IPS DF 6.9 (cell line): ENCODE data around the gene PC.
"Not testable (repeated sequence)": the region's sequence is repeated elsewhere in the genome, so short reads cannot be mapped to it uniquely, and the experiment has no call there.

Experiments
- DNase-seq: peaks from one replicate; pipeline ENCODE4 v3.0.0-alpha.2; 2013; ENCODE audit warnings: low read depth, low spot score
- H3K27ac ChIP-seq: one replicate; pipeline ENCODE4 v1.5.1; 2013; ENCODE audit warnings: low read length, control low read depth
- H3K27me3 ChIP-seq: 2 replicates; pipeline ENCODE4 v1.6.1; 2013; ENCODE audit warnings: mild to moderate bottlenecking, low read length; ENCODE audit not compliant: control insufficient read depth, insufficient read depth
- H3K36me3 ChIP-seq: 2 replicates; pipeline ENCODE4 v1.6.1; 2013; ENCODE audit warnings: low read length; ENCODE audit not compliant: control insufficient read depth, insufficient read depth
- H3K4me1 ChIP-seq: 2 replicates; pipeline ENCODE4 v1.6.1; 2013; ENCODE audit warnings: low read length; ENCODE audit not compliant: control insufficient read depth, insufficient read depth
- H3K4me3 ChIP-seq: 2 replicates; pipeline ENCODE4 v1.5.1; 2013; ENCODE audit warnings: mild to moderate bottlenecking, low read length
- H3K9me3 ChIP-seq: 2 replicates; pipeline ENCODE4 v1.6.1; 2013; ENCODE audit warnings: low read length, inconsistent platforms; ENCODE audit not compliant: control insufficient read depth, insufficient read depth
- WGBS: extraction: QIAGEN DNeasy Blood & Tissue Kit; methylation state at CpG from one replicate; pipeline ENCODE4 v1.1.7; 2013; ENCODE audit warnings: mixed read lengths, missing lambda C conversion rate; ENCODE audit not compliant: insufficient read length, insufficient coverage; 5-methylcytosine and 5-hydroxymethylcytosine counted together

The PC gene

DNA sequence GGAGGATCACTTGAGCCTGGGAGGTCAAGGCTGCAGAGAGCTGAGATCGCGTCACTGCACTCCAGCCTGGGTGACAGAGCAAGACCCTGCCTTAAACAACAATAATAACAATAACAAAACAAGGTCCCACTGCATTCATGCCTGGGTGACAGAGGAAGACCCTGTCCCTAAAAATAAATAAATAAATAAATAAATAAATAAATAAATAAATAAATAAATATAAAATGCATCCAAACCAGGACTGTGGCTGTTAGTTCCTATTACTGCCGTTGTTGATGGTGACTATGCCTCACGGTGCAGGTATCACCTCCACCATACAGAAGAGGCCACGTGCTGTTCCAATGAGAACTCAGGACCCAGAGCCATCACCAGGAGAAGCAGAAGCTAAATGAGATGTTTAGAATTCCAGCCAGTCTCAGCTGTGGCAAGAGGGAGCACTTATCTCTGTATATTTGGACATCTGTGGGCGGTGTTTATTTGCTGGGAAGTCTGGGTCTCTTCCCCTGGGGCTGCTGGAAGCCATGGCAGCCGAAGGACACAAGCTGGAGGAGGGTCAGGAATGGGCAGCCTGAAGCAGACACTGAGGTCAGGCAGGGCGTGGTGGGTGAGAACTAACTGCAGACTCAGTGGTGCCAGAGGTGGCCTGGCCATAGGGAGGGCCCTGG lies 38.6 kb upstream of the PC start:
- Histone ChIP-seq H3K4me1 (no peaks in the 10 kb centered on the region), H3K4me3 (no peak overlapping the region), H3K9me3 (no peaks in the 10 kb centered on the region), H3K27ac (no peak overlapping the region), H3K27me3 (no peaks in the 10 kb centered on the region), H3K36me3 (no peaks in the 10 kb centered on the region)
- WGBS, result no CpG with 5 or more reads among the region's 8 CpGs
- no peak for DNase-seq

DNA sequence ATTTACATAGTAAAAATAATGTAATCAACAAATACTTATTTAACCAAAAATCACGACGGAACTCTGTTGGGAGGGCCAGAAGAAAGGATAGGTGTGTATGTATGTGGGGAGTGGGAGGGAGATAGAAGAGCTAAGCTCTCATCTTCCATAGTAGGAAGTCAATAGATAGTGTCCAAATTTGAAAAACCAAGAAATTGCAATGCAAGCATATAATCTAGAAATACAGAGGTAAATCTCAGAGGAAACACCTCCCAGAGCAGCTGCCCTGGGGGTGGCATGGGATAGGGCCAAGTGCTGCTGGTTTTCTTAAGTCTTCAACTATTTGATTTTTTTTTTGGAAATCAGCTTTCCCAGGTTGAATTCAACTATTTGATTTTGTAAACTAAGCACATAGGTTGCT lies 33.9 kb upstream of the PC start:
- Histone ChIP-seq H3K9me3 (no peaks in the 10 kb centered on the region), H3K27me3 (no peaks in the 10 kb centered on the region), H3K4me3 (no peak overlapping the region), H3K4me1 (0 out of 2 replicates have a peak, but pooled peaks cover 1% of the 10 kb centered on the region), H3K36me3 (no peaks in the 10 kb centered on the region), H3K27ac (no peak overlapping the region)
- DNase-seq, result no peak
- no CpG with 5 or more reads among the region's 2 CpGs for WGBS

DNA sequence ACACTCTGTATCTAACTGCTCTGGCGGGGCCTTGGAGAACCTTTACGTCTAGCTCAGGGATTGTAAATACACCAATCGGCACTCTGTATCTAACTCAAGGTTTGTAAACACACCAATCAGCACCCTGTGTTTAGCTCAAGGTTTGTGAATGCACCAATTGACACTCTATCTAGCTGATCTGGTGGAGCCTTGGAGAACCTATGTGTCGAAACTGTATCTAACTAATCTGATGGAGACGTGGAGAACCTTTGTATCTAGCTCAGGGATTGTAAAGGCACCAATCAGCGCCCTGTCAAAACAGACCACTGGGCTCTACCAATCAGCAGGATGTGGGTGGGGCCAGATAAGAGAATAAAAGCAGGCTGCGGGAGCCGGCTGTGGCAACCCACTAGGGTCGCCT lies 31.2 kb upstream of the PC start:
- not testable (repeated sequence) for H3K27me3 ChIP-seq, H3K36me3 ChIP-seq, H3K27ac ChIP-seq, H3K9me3 ChIP-seq, DNase-seq, H3K4me1 ChIP-seq, H3K4me3 ChIP-seq
- WGBS, result no CpG with 5 or more reads among the region's 9 CpGs

DNA sequence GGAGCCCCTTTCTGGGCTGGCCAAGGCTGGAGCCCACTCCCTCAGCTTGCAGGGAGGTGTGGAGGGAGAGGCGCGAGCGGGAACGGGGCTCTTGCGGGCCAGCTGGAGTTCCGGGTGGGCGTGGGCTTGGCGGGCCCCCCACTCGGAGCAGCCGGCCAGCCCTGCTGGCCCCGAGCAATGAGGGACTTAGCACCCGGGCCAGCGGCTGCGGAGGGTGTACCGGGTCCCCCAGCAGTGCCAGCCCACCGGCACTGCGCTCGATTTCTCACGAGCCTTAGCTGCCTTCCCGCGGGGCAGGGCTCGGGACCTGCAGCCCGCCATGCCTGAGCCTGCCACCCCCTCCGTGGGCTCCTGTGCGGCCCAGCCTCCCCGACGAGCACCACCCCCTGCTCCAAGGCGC lies 30.6 kb upstream of the PC start:
- WGBS, result no CpG with 5 or more reads among the region's 28 CpGs
- H3K27ac ChIP-seq, H3K4me1 ChIP-seq, H3K27me3 ChIP-seq, DNase-seq, H3K4me3 ChIP-seq, H3K9me3 ChIP-seq, H3K36me3 ChIP-seq: not testable (repeated sequence)

DNA sequence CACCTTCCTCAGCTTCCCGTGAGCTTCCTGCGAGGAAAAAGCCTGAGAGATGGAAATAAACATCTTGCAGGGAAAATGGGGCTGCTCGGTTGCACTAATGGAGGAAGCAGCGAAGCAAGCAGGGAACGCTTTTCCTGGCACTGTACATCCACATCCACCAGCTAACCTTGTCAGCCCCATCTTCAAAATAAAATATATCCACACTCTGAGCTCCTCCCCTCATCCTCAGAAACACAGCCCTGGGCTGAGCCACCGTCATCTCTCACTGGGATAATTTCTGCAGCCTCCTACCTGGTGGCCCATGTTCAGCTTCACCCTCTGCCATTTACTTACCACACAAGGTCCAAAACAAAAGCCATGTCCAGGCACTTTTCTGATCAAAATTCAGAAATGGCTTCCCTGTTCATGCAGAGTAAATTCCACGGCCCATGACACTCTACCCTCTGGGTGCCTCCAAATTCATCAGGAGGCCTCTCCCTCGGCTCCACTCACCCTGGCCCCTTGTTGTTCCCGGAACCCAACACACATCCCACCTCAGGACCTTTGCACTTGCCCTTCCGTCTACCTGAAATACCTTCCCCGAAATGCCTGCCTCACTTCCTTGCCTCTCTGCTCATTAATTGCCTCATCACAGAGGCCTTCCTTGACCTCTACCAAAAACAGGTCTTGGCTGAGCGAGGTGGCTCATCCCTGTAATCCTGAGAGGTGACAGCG lies 29.9 kb upstream of the PC start:
- no CpG with 5 or more reads among the region's 13 CpGs for WGBS
- H3K4me1 ChIP-seq, result 0 out of 2 replicates have a peak, but pooled peaks cover 1% of the 10 kb centered on the region
- no peaks in the 10 kb centered on the region for H3K36me3 ChIP-seq
- H3K4me3 ChIP-seq, result no peak overlapping the region
- no peak for DNase-seq
- H3K27me3 ChIP-seq, result no peaks in the 10 kb centered on the region
- no peak overlapping the region for H3K27ac ChIP-seq
- no peaks in the 10 kb centered on the region for H3K9me3 ChIP-seq

DNA sequence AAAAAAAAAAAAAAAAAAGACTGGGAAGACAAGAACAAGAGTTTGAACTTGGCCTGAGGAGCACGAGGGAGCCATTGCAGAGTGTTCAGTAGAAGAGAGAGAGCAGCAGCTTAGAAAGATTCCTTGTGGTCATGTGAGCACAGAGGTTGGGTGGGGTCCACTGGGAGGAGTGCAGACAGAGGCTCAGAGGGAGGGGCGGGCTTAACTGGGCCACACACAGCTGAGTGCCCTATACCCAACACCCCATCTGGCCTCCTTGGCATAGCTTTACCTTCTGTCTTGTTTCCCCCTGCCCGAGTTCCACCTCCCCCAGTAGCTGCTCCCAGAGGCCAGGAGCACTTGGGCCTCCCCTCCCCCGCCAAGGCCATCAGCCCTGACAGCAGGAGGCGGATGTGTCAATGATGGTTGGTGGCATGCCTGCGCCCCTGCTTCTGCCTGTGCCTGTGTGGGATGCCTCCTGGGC lies 29.0 kb upstream of the PC start:
- Histone ChIP-seq H3K36me3 (no peaks in the 10 kb centered on the region), H3K27me3 (no peaks in the 10 kb centered on the region), H3K4me1 (0 out of 2 replicates have a peak, but pooled peaks cover 1% of the 10 kb centered on the region), H3K9me3 (no peaks in the 10 kb centered on the region), H3K4me3 (no peak overlapping the region), H3K27ac (no peak overlapping the region)
- WGBS, result no CpG with 5 or more reads among the region's 6 CpGs
- DNase-seq, result no peak

DNA sequence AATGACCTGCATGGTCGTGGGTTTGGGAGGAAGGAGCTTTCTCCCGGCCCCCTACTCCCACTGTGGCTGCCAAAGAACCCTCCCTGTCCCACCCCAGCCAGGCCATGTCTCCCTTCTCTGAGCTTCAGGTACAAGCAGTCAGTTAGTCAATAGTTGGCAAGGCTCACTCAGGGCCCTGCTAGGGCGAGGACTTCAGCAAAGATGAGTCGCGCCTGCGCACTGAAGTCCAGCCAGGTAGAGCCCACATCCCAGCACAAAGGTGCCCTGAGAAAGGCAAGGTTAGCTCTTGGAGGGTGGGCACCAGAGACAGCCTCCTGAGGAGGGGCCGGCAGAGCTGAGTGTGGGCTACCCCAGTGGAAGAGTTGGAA lies 28.0 kb upstream of the PC start:
- no CpG with 5 or more reads among the region's 7 CpGs for WGBS
- Histone ChIP-seq H3K27me3 (no peaks in the 10 kb centered on the region), H3K4me1 (0 out of 2 replicates have a peak, but pooled peaks cover 1% of the 10 kb centered on the region), H3K4me3 (no peak overlapping the region), H3K27ac (no peak overlapping the region), H3K9me3 (no peaks in the 10 kb centered on the region), H3K36me3 (no peaks in the 10 kb centered on the region)
- no peak for DNase-seq

DNA sequence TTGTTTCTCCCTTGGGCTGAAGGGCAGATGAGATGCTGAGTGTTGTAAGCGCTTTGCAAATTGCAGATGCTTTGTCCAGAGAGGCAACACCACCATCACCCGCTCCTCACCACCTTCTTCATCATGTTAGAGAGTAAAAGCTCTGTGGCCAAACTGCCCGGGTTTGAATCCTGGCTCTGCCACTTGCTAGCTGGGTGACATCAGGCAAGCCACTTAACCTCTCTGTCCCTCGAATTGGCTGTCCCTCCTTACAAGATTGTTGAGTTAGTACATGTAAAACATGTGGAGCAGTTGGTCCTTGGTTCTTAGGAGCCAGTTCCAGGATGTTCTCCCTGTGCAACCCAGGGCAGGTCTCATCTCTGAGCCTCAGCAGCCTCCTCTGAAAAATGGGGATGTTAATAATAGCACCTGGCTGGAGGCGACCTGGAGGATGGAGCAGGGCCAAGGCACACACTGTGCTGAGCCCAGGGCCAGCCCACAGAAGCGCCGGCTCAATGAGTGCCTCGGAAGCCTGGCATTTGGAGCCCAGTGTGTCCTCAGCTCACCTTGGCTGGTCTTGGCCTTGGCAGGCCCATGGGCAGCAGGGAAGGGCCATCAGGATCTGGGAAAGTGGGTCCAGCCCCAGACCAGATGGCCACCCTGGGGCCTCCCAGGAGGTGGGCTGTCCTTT lies 27.5 kb upstream of the PC start:
- WGBS, result no CpG with 5 or more reads among the region's 8 CpGs
- no peaks in the 10 kb centered on the region for H3K36me3 ChIP-seq
- no peak overlapping the region for H3K27ac ChIP-seq
- H3K27me3 ChIP-seq, result no peaks in the 10 kb centered on the region
- 0 out of 2 replicates have a peak, but pooled peaks cover 1% of the 10 kb centered on the region for H3K4me1 ChIP-seq
- no peak overlapping the region for H3K4me3 ChIP-seq
- no peaks in the 10 kb centered on the region for H3K9me3 ChIP-seq
- no peak for DNase-seq

DNA sequence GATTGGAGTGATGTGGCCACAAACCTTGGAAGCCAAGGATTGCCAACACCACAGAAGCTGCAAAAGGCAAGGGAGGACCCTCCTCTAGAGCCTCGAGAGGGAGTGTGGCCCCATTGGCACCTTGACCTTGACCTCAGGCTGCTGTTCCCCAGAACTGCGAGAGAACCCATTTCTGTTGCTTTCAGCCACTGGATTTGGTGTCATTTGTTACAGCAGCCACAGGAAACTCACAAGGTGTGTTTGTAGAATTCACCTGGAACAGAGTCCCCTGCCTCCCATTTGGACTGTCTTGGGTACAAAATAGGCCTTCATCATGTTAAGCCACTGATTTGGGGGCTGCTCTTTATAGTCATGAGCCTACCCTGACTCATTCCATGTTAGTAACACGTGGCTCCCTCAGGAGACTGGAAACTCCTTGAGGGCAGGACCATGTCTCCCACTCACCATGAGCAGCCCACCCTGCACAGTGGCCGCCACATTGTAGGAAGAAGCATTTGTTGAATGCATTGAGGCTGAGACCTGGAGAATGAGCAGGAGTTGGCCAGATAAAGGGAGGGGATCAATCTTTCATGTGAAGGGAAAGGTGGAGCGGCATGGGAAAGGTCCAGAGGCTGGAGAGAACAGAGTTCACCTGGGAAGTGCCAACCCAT lies 25.2 kb upstream of the PC start:
- no peaks in the 10 kb centered on the region for H3K36me3 ChIP-seq
- H3K4me1 ChIP-seq, result 0 out of 2 replicates have a peak, but pooled peaks cover 1% of the 10 kb centered on the region
- H3K9me3 ChIP-seq, result no peaks in the 10 kb centered on the region
- no peak overlapping the region for H3K27ac ChIP-seq
- H3K27me3 ChIP-seq, result no peaks in the 10 kb centered on the region
- no peak overlapping the region for H3K4me3 ChIP-seq
- no peak for DNase-seq
- no CpG with 5 or more reads among the region's 5 CpGs for WGBS

DNA sequence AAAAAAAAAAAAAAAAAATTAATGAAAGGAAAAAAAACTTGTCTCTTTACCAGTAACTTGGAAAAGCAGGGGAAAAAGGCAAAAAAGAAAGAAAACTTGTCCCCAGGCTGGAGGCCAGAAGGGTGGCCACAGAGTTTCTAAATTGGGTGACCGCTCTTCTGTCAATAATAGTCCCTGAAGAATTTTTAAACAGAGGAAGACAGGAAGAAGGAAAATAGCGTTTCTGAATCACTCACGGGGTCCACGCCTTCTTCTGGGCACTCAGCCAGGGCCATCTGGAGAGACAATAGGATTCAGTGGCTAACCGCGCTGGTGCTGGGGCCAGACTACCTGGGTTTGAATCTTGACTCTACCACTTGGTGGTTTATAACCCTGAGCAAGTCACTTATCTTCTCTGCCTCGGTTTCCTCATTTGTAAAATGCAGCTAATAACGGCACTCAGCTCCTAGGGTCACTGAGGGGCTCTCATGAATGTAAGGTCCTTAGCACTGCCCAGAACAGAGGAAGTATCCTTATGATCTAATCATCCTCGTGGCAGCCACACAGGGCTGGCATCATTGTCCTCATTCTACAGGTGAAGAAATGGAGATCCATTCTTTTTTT lies 23.9 kb upstream of the PC start:
- Histone ChIP-seq H3K36me3 (no peaks in the 10 kb centered on the region), H3K27me3 (no peaks in the 10 kb centered on the region), H3K27ac (no peak overlapping the region), H3K9me3 (no peaks in the 10 kb centered on the region), H3K4me3 (no peak overlapping the region), H3K4me1 (no peaks in the 10 kb centered on the region)
- WGBS, result no CpG with 5 or more reads among the region's 9 CpGs
- DNase-seq, result no peak
